ENCODE results near the gene ANTXRL. TPM values are rescaled to one million over a fixed set of nuclear protein-coding genes. Genes with fewer than 3 reads are reported as not detected.
"Not testable (repeated sequence)": the region's sequence is repeated elsewhere in the genome, so short reads cannot be mapped to it uniquely, and the experiment has no call there.

Gene ANTXRL
- total RNA-seq, 2 experiments from 2014 or later, result not detected

DNA sequence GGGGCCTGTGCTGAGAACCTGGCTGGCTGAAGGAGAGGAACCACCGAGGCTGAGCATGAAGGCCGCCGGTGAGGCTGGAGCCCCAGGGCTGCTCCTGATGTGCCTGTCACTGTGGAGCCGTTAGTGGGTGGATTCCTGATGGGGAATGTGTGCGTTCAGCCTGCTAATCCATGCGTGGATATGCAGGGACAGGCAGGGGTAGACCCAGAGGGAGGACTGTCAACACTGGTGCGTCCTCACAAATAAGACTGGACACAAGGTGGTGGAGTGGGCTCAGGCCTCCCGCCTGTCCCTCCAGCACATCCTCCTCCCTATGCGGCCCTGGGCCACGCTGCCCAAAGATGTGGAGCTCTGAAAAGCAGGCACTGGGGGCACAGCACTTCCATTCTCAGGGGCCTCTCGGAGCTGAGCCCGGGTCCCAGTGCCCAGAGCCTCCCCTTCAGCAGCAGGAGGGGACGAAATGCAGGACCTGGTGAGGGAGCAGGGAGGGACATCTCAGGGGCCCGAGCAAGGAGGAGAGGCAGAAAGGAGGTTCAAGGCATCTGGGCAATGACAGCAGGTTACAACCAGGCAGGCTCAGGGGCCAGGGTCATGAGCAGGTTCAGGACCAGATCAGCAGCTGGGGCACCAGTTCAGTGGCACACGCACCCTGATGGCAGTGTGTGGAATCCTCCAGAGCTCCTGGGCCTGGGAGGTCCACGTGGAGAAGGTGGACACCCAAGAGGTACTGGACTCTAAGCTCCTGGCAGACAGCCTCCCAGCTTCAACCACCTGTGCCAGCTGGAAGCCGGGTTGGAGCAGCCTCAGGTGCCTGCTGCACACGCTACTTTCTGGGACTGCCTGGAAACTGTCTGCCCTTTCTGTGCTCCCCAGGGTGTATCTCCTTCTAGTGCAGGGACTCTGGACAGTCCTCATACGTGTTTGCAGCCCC, 33.5 kb upstream of the ANTXRL start:
- CTCF ChIA-PET, result no interaction called here
- POLR2A ChIA-PET, result no interaction called here

DNA sequence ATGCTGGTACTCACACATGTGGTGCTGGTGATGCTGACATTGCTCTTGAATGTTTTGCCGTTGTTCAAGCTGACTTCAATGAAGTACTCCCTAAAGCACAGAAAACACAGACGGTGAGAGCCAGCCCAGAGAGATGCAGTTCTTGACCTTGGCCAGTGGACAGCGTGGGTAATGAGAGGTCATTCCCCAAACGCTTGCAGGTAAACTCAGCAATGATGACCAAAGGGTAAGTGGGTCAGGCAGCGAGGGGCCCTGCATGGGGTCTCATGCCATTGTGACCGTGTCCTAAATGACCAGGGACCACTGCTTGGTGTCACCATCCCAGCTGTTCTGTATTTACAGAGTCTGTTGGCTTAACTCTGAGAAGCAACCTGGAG, 32.8 kb upstream of the ANTXRL start:
- CTCF ChIA-PET, result no interaction called here
- POLR2A ChIA-PET, result no interaction called here

DNA sequence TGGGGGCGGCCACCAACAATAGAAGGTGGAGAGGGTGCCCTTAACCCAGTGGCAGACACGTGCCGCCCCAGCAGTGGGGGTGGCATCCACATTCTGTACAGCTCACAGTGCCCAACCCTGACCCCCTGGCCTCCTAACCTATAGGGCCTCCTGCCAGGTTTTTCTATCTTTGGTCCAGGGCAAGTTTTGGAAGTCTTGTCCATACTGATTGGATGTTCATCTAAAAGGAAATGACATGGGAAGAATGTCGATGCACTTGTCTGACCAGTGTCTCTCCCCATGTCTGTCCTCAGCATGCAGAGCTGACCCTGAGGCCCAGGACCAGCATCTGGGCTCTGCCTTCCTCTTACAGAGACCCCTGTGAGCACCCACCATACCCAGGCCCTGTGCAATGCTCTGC, 32.3 kb upstream of the ANTXRL start:
- ChIA-PET POLR2A (no interaction called here), CTCF (no interaction called here)

DNA sequence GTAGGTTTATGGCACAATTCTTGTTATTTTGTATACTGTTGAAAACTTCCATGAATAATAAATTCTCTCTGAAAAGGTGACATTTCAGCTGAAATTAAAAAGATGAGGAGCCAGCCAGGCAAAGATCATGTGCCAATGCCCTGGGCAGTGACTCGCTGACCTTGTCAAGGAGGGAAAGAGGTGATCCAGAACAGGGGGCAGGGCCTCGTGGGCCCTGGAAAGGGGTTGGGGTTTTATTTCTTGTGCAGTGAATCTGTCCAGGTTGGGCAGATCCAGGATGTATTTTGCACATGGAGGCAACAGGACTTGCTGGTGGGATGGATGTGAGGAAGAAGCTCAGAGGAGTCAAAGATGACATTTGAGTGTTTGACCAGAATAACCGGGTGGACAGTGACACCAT, 31.6 kb upstream of the ANTXRL start:
- POLR2A ChIA-PET, CTCF ChIA-PET: not testable (repeated sequence)

DNA sequence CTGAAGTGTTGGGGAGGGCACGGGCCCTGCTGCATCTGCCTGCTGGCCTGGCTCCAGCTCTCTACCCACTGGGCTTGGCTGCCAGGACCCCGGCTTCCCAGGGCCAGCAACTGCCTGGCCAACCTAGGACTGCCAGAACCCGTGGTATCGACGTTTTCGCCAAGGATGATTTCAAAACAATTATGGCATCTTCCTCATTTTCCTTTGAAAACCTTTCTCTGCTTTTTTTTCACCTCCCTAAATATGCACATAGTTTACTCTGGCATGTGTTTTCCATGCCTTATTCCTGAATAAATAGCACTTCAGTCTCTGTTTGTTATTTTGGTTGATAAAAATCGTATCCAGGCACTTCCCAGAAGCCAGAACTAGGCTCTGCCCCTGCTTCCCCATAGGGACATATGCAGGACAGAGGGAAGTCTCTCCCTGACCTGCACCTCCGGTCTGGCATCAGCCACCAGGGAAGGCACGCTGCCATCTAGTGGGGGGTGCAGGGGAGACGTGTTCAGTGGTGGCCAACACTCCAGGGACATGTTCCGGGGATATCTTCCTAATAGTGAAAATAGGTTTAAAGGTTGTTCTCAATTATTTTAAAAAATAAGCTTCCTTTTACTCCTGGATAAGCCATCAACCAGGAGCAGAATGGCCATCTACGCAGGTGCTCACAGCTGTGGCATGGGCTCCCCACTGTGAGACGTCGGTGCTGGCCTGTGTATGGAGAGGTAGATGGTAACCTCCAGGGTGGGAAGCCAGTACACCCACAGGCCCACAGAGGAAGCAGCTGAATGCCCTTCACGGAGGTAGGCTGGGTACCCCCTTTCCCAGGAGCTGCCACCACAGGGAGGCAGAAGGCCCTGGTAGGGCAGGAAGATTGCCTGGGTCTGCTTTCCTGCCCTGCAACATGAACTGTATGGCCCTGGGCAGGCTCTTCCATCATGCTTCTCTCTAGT, 30.7 kb upstream of the ANTXRL start:
- CTCF ChIA-PET, result no interaction called here
- POLR2A ChIA-PET, result no interaction called here

DNA sequence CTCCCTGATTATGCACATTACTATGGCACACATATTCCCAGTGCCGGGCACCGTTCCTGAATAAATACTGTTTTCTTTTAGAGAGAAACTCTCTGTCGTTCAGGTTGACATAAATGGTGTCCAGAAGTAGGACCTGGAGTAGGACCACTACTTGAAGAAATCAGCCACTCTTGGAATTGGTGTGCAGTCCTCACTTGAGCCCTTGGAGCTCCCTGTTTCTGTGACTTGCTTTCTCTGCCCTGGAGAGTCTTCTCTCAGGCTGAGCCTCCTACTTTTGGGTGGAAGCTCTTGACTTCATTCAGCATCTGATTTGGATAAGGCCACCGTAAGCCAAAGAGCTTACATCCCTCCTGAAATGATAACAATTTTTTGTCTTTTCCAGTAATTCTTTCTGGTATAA, 29.7 kb upstream of the ANTXRL start:
- POLR2A ChIA-PET, result no interaction called here
- CTCF ChIA-PET, result no interaction called here

DNA sequence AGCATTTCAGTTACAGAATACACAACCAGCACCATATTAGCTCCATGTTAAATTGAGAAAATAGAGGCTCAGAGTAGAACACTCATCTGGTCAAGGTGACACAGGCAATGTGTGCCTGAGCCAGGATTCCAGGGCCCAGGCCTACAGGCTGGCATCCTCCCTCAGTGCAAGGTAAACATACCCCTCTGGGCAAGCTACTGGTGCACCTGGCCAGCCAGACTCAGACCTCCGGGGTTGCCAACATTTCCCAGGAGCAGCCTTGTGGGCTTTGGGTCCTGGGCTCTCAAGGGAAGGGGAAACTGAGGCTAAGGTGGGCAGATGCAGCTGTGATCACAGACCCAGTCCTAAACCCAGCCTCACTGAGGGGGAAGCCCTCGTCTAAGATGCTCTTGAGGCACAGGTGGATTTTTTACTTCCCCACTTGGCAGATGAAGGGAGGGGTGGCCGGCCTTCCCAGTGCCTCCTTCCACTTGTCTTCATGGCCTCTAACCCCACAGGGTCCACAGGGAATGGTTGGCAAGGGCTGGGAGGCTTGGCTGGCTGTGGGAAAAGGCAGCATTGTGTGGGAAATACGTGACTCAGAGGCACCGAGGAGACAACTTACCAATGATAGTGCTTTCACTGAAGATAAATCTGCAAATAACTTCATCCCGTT, 23.8 kb upstream of the ANTXRL start:
- POLR2A ChIA-PET, CTCF ChIA-PET: not testable (repeated sequence)

DNA sequence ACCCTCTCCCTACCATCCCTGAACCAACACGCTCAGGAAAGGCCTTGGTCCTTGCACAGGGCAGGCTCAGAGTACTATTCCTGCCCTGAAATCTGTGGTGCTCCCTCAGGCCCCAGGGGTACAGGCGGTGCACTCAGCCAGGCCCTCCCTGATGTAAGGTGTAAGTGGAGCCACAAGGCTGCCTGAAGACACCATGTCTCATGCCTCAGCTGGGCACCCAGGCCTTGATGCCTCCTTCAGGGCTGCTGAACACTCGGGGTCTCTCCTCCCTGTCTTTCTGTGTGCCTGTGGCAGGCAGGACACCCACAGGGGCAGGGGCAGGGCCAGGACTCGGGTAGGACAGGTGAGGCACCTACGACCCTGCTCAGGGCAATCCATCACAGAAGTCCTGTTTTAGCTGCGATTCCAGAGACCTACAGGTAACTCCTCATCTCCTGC, 22.9 kb upstream of the ANTXRL start:
- ChIA-PET CTCF (interaction anchor here (1.3 kb wide), 1 partner anchor 24 kb away, joined by 3 read pairs; no protein-coding TSS in a partner anchor), POLR2A (no interaction called here)

DNA sequence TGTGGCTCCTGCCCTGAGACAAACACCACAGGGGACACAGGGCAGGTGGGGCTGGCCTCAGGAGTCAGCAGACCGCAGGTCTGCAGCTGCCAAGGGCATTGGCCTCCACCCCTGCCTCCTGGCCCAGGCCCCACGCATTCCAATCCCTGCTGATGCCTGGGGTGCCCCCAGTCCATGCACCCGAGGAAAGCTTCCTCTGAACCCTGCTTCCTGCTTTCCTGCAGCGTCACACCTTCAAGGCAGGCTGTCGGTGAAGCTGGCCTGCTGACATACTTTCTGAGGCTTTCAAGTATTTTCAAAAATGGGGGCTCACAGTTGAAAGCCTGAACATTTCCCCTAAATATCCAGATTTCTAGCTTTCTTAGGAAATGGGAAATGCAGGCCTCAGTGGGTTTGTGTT, 22.5 kb upstream of the ANTXRL start:
- CTCF ChIA-PET, result interaction anchor here (1.3 kb wide), 1 partner anchor 25 kb away, joined by 3 read pairs; no protein-coding TSS in a partner anchor
- POLR2A ChIA-PET, result no interaction called here

DNA sequence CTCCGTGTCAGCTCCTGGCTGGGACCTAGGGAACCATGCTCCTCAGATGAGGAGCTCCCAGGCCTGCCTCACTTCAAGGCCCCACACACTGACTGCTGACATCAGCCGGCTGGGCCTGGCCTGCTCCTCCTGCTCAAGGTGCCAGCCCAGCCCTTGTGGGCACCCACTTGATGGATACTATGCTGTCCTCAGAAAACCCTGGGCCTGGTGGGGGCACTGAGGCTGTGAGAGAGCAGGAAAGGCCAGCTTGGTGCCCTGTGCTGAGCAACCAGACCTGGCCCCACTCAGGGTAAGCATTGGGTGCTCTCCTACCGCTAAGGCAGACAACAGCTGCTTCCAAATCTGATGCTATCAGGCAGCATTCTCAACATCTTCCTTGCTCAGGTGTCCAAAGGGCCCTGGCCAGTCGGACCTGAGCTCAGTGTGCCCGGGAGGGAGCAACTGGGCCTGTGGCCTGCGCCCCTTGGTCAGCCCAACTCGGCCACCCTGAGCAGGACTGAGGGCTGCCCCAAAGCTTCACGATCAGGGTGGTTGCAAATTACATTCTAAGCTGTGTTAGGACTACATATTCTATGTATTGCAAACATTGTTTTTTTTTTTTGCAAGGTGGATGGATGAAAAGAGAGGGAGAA, 21.9 kb upstream of the ANTXRL start:
- POLR2A ChIA-PET, result no interaction called here
- CTCF ChIA-PET, result interaction anchor here (1.3 kb wide), 1 partner anchor 25 kb away, joined by 3 read pairs; no protein-coding TSS in a partner anchor

DNA sequence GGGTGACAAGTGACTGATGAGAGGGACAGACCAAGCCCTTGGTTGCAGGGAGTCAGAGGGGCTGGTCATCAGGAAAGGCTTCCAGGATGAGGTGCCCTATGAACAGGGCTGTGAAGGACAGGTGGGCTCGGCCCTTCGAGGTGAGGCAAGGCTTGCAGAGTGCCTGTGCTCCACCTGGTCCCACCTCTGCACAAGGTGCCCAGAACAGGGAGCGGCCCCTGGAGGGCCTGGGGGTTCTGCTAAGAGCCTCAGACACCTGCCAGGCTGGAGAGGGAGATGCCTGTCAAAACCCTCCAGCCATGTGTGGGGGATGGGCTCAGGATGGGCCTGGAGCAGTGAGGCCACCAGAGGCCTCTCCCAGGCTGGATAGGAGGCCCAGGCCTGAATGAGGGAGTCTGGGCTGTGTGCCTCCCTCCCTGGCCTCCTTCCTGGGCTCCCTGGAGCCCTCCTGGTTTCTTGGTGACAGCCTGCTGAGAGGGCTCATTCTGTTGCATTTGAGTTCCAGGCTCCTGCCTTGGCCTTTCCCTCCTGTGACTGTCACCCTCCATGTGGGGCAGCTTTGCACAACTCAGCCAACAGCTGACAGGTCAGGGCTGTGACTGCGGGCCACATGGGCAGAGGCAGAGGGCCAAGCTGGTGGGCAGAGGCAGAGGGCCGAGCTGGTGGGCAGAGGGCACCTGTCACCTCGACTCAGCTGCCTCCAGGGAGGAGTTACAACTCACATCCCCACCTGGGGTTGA, 21.1 kb upstream of the ANTXRL start:
- CTCF ChIA-PET, POLR2A ChIA-PET: not testable (repeated sequence)

DNA sequence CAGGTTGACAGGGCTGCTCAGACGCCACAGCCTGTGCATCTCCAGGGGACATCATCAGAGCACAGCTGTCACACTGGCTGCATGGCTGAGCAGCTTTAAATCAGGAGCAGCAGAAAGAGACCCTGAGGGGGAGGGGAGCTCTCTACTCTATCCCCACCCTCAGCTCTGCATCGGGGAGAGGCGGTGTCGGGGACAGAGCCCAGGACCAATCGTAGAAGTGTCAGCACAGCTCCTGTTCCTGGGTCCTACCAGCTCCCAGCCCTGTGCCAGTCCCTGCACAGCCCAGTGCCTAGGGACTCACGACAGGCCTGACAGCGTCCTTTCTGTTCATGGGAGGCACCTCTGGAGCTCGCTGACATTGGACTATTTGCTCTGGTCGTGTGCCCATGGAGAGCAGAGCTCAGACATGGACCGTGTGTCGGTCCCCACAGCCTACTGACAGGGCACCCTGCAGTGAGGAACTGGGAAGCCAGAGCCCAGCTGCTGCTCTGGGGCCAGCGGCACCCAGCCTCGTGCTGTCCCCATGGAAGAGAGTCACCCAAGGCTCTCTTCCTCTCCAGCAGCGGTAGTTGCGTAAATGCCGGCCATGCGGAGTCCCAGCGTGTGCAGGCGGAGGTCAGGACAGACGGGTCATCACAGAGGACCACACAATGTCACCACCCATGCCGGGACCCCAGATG, 20.4 kb upstream of the ANTXRL start:
- ChIA-PET CTCF (no interaction called here), POLR2A (no interaction called here)

DNA sequence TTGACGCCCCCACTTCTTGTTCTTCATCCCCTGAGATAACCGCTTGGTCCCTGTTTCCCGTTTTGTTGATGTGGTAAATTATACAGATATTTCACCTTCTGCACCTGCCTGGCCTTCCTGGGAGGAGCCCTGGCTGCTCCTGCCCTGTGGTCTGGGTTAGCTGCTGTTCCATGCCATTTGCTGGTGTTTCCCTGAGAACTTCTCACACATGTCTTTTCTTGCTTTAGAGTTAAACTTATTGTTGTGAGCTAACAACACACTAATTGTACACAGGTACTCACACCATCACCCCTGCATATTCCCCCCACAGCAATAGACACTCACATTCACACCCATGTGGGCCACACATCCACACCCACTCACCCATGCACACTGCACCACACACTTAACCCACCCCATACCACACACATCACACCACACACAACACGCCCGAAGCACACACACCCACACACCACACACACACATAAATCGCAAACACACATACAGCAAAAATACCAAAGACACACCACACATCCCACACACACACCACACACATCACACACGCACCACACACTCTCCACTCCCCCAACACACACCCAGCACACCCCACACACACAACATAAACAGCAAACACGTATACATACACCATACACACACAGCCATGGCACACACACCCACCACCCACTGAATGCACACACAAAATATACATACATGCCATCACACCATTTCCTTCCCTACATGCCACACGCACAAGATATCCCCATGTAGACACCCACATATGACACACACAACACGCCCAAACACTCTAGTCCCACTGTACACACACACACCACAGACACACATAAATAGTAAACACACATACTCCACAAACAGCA, 19.4 kb upstream of the ANTXRL start:
- POLR2A ChIA-PET, result no interaction called here

DNA sequence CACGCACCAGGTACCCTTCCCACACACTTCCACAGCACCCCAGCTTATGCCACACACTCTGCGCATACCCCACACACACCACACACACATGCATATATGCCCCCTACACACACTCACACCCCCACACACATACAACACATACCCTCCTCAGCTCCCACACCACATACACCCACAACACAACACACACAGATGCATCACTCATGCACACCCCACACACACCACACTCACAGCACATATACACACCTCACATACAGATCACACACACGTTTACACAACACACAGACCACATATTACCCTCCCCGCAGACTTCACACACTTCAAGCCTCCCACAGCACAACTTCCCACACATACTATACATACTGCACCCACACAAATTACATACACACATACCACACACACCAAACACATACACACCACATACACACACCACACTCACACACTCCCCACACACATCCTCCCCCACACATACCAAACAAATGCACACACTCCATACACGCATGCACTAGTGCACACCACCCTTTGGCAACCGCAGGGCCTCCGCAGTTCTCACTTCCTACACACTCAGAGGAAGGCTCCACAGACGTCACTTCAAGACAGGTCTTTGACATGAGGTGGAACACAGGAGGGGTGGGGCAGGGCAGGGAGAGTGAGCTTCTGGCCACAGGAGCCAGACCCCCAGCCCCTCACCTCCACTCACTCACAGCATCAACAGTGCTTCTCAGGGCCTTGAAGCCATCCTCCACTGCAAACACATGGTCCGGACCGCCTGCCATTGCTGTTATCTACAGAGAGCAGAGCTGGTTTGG, 18.5 kb upstream of the ANTXRL start:
- CTCF ChIA-PET, result interaction anchor here (0.9 to 1.9 kb wide), 2 partner anchors 17 to 39 kb away, joined by 4 to 6 read pairs; no protein-coding TSS in a partner anchor
- POLR2A ChIA-PET, result interaction anchor here (2.3 kb wide), 1 partner anchor 15 kb away, joined by 18 read pairs; no protein-coding TSS in a partner anchor

More for the DNA sequence above, 19.4 kb upstream of the ANTXRL start:
- CTCF ChIA-PET, result no interaction called here

DNA sequence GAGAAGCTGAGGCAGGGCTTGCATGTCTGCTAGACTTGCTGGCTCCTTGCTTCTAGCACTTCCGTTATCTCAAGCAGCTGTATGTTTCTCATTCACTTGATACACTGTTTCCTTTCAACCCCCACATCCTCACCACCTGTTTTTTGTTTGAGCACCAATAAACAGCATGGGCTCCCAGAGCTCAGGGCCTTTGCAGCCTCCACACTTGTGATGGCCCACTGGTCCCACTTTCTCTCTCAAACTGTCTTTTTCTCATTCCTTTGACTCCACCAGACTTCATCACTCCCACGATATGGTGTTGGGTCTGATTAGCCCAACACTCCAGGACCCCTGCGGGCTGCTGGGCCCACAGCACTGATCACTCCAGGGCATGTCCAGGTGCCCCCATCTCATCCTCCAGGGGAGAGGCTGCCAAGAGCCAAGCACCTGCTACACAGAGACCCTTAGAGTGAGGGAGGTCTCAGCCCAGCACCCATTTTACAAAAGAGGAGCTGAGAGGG, 17.2 kb upstream of the ANTXRL start:
- ChIA-PET POLR2A (interaction anchor here (2.3 kb wide), 1 partner anchor 14 kb away, joined by 18 read pairs; no protein-coding TSS in a partner anchor), CTCF (interaction anchor here (1.9 kb wide), 1 partner anchor 40 kb away, joined by 6 read pairs; no protein-coding TSS in a partner anchor)

Measured in activated CD8-positive, alpha-beta memory T cell treated with anti-CD3 and anti-CD28 coated beads for 36 hours (primary cell).